Measurements from ENCODE around the gene PLN.
A peak's percentile ranks its signal among the peaks of the same experiment; 100 is the strongest.

PLN gene

GRCh38 chr6:118580585-118581419 lies 32.7 kb downstream of the PLN start:
- no peak overlapping the region for H3K4me3 ChIP-seq (ENCODE audit: low read depth, low read length)
- DNase-seq (ENCODE audit: low read depth, low spot score): peak; percentile 81
- in situ Hi-C loops (cut with HindIII; ENCODE audit: low sequenced_read_pairs): no loop called here
- TF ChIP-seq CTCF (IDR thresholded peaks at IDR 0.05; ENCODE audit: low read depth, low read length): peak; percentile 58

- no peak for TF ChIP-seq CTCF (IDR thresholded peaks at IDR 0.05; ENCODE audit: low read depth, low read length)
- DNase-seq (ENCODE audit: low read depth, low spot score): peak; percentile 62
- H3K4me3 ChIP-seq (ENCODE audit: low read depth, low read length): no peak overlapping the region
- in situ Hi-C loops (cut with HindIII; ENCODE audit: low sequenced_read_pairs): no loop called here
Observed at GRCh38 chr6:118581489-118581959, 33.4 kb downstream of the PLN start.

- no peak for DNase-seq (ENCODE audit: low read depth, low spot score)
- no peak overlapping the region for H3K4me3 ChIP-seq (ENCODE audit: low read depth, low read length)
- no peak for TF ChIP-seq CTCF (IDR thresholded peaks at IDR 0.05; ENCODE audit: low read depth, low read length)
- in situ Hi-C loops (cut with HindIII; ENCODE audit: low sequenced_read_pairs): no loop called here
Observed at GRCh38 chr6:118584911-118585310, 36.8 kb downstream of the PLN start.

- in situ Hi-C loops (cut with HindIII; ENCODE audit: low sequenced_read_pairs): no loop called here
- no peak for DNase-seq (ENCODE audit: low read depth, low spot score)
- no peak overlapping the region for H3K4me3 ChIP-seq (ENCODE audit: low read depth, low read length)
- no peak for TF ChIP-seq CTCF (IDR thresholded peaks at IDR 0.05; ENCODE audit: low read depth, low read length)
Observed at GRCh38 chr6:118586746-118587485, 38.8 kb downstream of the PLN start.

- in situ Hi-C loops (cut with HindIII; ENCODE audit: low sequenced_read_pairs): no loop called here
- DNase-seq (ENCODE audit: low read depth, low spot score): no peak
- H3K4me3 ChIP-seq (ENCODE audit: low read depth, low read length): no peak overlapping the region
- TF ChIP-seq CTCF (IDR thresholded peaks at IDR 0.05; ENCODE audit: low read depth, low read length): no peak
Observed at GRCh38 chr6:118588626-118589025, 40.5 kb downstream of the PLN start.

GRCh38 chr6:118589186-118589585 lies 41.1 kb downstream of the PLN start:
- H3K4me3 ChIP-seq (ENCODE audit: low read depth, low read length): no peak overlapping the region
- TF ChIP-seq CTCF (IDR thresholded peaks at IDR 0.05; ENCODE audit: low read depth, low read length): no peak
- no peak for DNase-seq (ENCODE audit: low read depth, low spot score)
- in situ Hi-C loops (cut with HindIII; ENCODE audit: low sequenced_read_pairs): no loop called here
